ENCODE results near the gene MAGI1.
"Not testable (repeated sequence)": the region's sequence is repeated elsewhere in the genome, so short reads cannot be mapped to it uniquely, and the experiment has no call there.

MAGI1 gene

GRCh38 chr3:65548848-65549625, 489.7 kb downstream of the MAGI1 start:
- no peak for DNase-seq

DNA sequence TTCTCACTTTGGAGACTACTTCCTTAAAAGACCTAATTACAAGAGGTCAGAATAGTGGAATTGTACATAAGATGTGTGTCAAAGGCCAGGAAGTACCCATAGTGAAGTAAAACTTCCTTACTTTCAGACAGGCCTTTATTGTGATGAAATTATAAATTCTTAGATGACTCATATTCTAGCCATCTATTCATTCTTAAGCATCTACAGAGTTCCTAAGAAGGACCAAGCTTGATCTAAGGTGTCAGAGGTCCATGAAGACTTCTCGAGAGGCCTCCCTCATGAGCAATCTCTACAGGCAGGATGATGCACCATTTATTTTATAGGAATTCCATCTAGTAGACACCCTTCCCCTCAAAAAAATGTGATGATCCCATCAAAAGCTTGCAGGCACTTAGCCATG, 493.3 kb downstream of the MAGI1 start:
- DNase-seq, result no peak

DNA sequence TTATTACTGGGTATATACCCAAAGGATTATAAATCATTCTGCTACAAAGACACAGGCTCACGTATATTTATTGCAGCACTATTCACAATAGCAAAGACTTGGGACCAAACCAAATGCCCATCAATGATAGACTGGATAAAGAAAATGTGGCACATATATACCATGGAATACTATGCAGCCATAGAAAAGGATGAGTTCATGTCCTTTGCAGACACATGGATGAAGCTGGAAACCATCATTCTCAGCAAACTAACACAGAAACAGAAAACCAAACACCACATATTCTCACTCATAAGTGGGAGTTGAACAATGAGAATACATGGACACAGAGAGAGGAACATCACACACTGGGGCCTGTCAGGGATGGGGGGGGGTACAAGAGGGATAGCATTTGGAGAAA, 495.3 kb downstream of the MAGI1 start:
- DNase-seq, result not testable (repeated sequence)

DNA sequence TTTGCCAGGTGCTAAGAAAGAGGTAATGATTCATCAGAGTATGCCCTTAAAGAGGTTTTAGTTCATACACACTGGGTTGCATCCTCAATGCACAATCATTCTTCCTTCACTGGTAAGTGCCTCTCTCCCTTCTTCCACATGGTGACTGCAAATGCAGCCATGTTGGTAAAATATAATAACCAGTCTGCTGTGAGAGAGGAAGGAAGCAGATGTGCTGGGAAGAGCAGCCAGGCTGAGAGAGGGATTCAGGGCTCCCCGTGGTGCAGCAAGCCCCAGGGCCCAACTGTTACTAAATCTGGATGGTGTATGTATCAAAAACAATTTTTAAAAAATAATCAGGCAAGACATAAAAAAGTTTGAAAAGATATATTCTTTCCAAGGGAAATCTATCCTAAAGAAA, 498.1 kb downstream of the MAGI1 start:
- DNase-seq, result no peak

GRCh38 chr3:65539616-65540015, 499.1 kb downstream of the MAGI1 start:
- DNase-seq, result no peak

GRCh38 chr3:65538101-65538500, 500.6 kb downstream of the MAGI1 start:
- DNase-seq, result no peak

DNA sequence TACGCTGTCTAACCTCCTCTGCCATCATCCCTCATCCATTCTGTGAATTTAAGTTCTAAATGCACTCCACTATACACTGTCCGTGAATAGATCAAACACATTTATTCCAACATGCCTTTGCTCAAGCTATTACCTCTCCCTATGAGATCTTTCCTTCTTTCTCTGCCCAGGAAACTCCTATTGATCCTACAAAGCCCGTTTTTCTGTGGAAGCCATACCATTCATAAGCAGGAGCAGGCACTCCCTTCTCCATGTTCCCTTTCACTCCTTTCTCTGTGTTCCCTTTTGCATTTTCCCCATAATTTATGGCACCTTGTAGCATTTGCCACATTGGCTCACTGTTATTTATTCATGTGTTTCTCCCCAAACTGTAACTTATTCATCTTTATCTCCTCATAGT, 501.6 kb downstream of the MAGI1 start:
- no peak for DNase-seq

DNA sequence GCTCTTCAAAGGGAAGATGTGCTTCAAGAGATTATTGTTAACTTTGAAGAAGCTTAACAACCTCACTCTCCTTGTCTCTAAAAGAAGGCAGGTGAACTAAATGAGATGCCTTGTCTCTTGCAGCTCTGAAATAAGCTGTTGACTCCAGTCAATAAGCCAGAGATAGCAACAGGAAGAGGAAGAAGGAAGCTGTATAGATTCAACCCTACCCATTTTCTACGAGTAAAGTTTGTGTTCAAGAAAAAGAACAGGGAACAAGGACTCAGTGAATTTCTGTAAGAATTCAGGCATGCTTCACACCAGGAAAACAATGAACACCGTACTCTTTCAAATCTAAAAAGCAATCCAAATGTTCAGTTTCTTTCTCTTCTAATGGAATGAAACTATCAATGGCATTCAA, 503.5 kb downstream of the MAGI1 start:
- DNase-seq, result no peak

DNA sequence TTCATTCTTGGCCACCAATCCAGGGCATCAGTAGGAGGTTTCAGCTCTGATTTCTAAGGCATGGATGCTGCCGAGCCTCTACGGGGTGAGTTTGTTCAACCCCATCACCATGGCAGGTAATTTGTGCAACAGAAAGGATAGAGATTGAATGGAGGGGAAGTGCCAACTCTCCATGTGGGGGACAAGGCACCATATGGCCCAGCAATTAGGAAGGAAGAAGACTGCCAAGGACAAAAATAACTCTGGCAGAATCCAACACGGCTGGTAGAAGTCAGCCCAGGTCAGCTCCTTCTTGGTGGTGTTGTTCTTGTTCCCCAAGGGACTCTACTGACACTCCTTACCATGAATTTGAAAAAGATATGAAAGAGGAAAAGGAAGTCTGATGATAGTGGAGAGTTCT, 503.9 kb downstream of the MAGI1 start:
- no peak for DNase-seq

DNA sequence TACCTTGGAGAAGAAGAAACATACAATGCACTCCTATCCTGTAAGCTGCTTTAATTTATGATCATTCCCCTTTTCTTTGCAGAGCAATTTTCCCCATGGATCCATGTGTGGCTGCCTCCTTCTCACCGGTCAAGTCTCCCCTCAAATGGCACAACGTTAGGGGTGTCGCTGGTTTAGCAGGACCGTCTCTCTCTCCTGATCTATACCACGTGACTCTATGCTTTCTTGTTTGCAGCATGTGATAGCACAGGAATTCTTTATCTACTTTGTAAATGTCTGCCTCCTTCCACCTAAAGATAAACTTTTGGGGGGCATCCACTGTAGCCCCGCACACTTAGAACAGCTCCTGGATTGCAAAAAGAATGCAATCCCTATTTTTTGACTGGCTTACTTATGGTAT, 506.0 kb downstream of the MAGI1 start:
- no peak for DNase-seq

- DNase-seq, result no peak
Measured at GRCh38 chr3:65532215-65532614, 506.5 kb downstream of the MAGI1 start.

GRCh38 chr3:65531499-65531898, 507.2 kb downstream of the MAGI1 start:
- DNase-seq, result no peak

DNA sequence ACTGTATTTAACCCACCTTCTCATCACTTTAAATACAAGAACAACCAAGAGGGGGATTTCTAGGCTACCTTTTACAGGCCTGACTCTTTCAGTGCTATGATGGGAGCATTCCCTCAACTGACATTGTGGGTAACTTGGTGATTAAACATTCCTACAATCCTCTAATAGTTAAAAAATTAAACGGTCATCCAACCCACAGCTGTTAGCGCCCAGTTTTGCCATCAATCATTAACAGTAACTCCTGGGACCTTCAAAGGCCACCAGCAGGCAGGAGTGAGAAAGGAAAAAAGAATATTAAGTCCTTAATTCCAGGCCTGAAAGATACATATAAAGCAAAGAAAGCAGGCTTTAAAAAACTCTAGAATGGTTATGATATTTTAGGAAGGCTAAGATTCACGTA, 512.1 kb downstream of the MAGI1 start:
- DNase-seq, result no peak

DNA sequence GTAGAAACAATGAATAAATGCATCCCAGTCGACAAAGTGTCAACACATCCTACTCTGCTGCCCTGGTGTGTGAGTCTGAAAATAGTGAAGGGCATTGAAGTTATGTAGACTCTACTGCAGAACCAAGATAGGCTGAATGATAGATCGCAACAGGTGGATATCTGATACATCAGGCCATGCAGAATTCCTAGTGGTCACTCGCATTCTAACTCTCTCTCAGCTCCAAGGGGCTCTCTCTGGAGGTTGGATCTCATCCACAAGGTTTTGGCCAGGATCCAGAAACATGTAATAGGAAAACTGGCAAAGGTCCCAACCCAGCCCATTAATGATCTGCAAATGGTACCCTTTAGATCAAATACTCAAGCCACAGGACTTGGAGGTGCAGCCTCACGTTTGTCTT, 514.1 kb downstream of the MAGI1 start:
- no peak for DNase-seq

DNA sequence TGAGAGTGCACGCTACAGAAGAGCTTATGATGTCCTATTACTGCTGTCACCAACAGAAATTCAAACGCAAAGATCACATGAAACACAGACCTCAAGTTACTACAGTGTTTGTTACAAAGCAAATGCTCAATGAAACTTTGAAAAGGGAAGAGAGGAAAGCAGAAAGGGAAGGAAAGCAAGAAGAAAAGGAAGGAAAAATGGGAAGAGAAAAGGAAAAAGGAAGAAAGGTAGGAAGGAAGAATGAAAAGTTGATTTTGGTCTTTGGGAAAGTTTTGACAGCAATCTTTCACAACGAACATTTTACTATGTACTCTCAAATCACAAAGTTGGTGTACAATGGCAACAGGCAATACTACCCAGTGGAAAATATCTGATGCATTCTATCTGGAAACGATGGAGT, 514.8 kb downstream of the MAGI1 start:
- no peak for DNase-seq

DNA sequence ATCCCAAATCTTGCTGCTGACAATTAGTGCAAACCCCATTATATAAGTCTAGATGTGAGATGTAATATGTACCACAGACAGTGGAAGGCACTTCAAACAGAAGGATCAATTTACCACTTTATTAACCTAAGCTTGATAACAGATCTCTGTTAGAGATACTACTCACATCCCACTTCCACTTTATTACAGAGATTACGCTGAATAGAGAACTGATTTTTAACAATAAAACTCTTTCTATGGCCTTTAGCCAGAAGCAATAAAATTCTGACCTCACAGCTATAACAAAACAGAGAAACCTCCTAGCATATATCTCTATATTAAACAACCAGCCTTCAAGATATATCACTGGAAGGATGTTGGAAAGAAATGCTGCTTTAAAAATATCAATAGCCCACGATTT, 517.7 kb downstream of the MAGI1 start:
- DNase-seq, result no peak

DNA sequence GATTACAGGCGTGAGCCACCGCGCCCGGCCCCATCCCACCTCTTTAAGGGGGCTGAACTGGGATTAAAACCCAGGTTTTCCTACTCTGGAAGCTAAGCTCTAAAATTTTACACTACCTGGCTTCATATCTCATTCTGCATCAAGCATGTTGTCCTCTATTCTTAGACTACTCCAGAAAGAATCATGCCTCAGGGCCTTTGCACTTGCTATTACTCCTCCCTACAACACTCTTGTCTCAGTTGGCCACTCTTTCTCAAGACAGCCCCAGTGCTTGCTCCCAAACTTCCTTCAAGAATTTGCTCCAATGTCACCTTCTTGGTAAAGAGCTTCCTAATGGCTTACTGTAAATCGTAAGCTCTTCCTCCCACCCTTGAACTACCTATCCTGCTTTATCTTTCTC, 521.7 kb downstream of the MAGI1 start:
- DNase-seq, result no peak

GRCh38 chr3:65514317-65514716, 524.4 kb downstream of the MAGI1 start:
- DNase-seq, result not testable (repeated sequence)

DNA sequence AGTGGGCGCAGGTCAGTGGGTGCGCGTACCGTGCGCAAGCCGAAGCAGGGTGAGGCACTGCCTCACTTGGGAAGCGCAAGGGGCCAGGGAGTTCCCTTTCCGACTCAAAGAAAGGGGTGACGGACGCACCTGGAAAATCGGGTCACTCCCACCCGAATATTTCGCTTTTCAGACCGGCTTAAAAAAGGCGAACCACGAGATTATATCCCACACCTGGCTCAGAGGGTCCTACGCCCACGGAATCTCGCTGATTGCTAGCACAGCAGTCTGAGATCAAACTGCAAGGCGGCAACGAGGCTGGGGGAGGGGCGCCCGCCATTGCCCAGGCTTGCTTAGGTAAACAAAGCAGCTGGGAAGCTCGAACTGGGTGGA, 529.3 kb downstream of the MAGI1 start:
- not testable (repeated sequence) for DNase-seq

DNA sequence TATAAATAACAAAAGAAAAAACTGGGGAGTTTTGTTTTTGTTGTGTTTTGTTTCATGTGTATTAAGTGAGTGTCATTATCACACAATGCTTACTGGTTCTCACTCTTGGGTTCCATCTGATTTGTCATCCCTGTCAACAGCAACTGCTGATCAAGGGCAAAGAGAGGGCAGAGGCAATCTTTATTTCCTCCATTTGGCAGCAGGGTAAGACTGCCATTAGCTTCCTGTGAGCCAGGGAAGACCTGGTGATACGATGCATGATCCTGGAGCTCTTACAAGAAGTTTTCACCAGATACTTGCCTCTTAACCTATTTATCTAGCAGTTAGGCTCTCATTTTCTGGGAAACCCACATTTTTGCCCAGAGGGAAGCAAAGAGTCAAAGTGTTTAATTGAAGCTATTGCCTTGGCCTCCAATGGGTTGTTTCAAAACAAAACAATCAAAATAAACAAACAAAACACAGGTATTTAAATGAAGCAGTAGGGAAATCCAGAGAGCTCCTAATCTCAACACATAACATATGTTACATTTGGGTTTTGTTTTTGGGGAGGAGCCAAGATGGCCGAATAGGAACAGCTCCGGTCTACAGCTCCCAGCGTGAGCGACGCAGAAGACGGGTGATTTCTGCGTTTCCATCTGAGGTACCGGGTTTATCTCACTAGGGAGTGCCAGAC, 529.8 kb downstream of the MAGI1 start:
- no peak for DNase-seq

- DNase-seq, result no peak
Measured at GRCh38 chr3:65507437-65507836, 531.3 kb downstream of the MAGI1 start.

- no peak for DNase-seq
Measured at GRCh38 chr3:65503776-65504175, 534.9 kb downstream of the MAGI1 start.

DNA sequence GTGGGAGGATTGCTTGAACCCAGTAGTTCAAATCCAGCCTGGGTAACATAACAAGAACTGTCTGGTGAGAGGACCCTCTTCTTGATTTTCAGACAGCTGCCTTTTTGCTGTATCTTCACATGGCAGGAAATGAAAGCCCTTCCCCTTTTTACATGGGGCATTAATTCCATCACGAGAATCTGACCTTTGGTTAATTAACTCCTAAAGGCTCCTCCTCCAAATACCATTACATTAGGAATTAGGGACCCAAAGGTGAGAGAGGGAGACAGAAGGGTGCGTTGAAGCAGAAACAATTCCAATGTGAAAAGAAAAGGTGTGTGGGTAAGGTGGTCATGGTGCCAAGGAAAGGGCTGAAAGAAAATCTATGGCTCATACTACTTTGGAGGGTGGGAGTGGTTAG, 536.2 kb downstream of the MAGI1 start:
- DNase-seq, result no peak

DNA sequence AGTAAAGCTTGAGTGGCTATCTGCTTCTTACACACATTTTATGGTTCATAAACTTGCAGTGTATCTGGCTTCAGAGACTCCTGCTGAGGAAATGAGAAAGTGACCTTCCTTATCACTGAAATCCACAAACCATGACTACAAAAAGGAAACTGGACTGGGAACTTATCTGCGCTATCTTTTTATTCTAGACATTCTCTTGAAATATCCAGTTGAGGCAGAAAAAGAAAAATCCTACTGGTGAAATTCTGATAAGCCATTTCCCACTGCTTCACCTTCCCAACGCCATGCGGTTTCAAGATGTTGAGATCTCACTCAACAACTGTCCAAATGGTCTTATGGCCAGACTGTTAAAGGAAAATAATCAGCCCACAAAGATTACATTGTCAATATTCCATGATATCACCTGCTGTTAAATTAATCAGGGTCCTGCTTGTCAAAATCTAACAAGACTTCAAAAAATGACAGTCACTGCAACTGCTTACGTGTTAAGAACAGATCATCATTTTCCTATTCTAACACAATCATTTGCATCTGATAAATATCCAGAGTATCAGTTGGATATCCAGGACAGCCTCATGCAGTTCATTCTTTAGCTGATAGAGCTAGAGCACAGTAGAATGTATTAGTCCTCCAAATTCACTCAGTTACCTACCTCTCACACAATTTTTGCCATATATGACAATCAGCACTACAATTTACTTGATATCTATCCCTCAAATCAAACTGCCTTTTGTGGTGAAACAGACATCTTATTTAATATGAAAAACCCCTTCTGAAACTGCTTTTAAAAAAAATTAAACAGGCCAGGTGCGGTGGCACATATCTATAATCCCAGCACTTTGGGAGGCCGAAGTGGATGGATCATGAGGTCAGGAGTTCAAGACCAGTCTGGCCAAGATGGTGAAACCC, 538.1 kb downstream of the MAGI1 start:
- DNase-seq, result no peak

Measured in activated T-cell treated with anti-CD3 and anti-CD28 coated beads, Interleukin-2, amount 50 U/mL, for 1 hour (primary cell).